GM13977 (cell line): ENCODE data around the gene UGT1A5.
"Not testable (repeated sequence)": the region's sequence is repeated elsewhere in the genome, so short reads cannot be mapped to it uniquely, and the experiment has no call there.

Source experiments
- DNase-seq: peaks from one replicate; pipeline ENCODE4 v3.0.0; 2012; ENCODE audit warnings: low spot score
- CTCF ChIP-seq: IDR thresholded peaks from 2 replicates; pipeline ENCODE4 v1.5.1; 2012; ENCODE audit warnings: mild to moderate bottlenecking, control low read depth; ENCODE audit not compliant: insufficient read depth; ENCODE audit errors: extremely low read depth, missing control alignments
- in situ Hi-C: fragments of 300-500 bp; cut with MboI; formaldehyde crosslinking; loops from one replicate; pipeline ENCODE4 v1.12.0; 2022; ENCODE audit warnings: low sequenced_read_pairs, low pct_unique_long_range_greater_than_20kb, mixed read lengths, inconsistent platforms; ENCODE audit not compliant: unreplicated experiment

Gene UGT1A5

GRCh38 chr2:233745073-233745755 lies 32.5 kb downstream of the UGT1A5 start:
- in situ Hi-C loops = no loop called here
- no peak for DNase-seq
- no peak for TF ChIP-seq CTCF

- in situ Hi-C loops, DNase-seq: not testable (repeated sequence)
These were observed 33.1 kb downstream of the UGT1A5 start for GRCh38 chr2:233745838-233746237.

GRCh38 chr2:233746475-233747282 lies 34.0 kb downstream of the UGT1A5 start:
- in situ Hi-C loops = no loop called here
- TF ChIP-seq CTCF = no peak
- DNase-seq = no peak

- TF ChIP-seq CTCF = no peak
- in situ Hi-C loops = no loop called here
- DNase-seq = no peak
These were observed 34.5 kb downstream of the UGT1A5 start for GRCh38 chr2:233747283-233747544.

- DNase-seq, in situ Hi-C loops: not testable (repeated sequence)
These were observed 38.0 kb downstream of the UGT1A5 start for GRCh38 chr2:233750689-233751088.

- DNase-seq, in situ Hi-C loops: not testable (repeated sequence)
These were observed 38.7 kb downstream of the UGT1A5 start for GRCh38 chr2:233751212-233752009.

- in situ Hi-C loops = no loop called here
- DNase-seq = no peak
- TF ChIP-seq CTCF = no peak
These were observed 42.3 kb downstream of the UGT1A5 start for GRCh38 chr2:233754872-233755611.
